ENCODE measurements around the gene PGGHG.

Gene PGGHG

GRCh38 chr11:270451-271318, 18.2 kb upstream of the PGGHG start:
- no peak for FAIRE-seq

GRCh38 chr11:271319-271715, 17.6 kb upstream of the PGGHG start:
- no peak for FAIRE-seq

DNA sequence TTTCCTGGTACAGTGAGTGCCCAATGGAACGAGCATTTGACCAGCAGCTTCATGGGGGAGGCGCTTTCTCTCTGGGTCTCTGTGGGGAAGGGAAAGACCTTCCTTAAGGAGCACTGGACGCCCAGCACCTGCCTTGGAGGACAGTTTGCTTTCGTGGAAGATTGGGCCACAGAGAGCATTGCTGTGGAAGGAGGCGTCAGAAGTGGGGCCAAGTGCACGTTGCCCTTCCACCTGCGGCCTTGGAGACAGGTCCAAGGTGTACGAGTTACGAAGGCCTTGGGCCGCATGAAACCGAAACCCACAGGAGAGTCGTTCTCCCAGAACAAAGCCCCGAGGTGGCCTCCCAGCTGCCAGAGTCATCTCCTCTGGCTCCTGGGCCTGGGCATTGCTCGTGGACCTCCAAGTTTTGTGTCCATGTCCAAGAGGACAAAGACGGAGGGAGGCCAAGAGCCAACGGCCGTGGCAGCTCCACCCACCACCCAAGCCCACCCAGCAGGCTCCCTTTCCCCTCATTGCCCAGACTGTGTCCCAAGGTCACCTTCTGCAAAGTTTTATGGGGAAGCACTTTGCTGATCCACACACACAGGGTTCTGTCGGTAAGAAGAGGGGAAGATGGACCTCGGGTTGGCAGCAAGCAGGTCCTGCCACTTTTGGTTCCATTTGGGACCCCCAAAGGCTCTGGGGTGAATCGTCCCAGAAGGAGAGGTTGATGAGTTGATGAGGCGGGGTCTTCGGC, 16.6 kb upstream of the PGGHG start:
- FAIRE-seq: no peak

DNA sequence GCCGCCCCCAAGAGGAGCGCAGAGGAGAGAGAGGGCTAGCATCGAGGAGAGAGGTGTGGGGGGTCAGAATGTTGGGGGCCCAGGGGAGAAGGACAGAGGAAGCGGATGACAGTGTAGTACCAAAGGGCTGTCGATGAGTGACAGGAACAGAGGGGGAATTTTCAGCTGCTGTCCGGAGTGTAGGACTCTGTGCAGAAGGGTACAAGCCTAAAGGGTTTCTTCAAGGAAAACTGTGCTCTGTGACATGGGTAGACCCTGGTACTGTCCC, 16.1 kb upstream of the PGGHG start:
- no peak for FAIRE-seq

GRCh38 chr11:276219-276618, 12.7 kb upstream of the PGGHG start:
- FAIRE-seq: no peak

- no peak for FAIRE-seq
Measured at GRCh38 chr11:278001-278951, 10.7 kb upstream of the PGGHG start, which contains the start of gene NLRP6. Gene NLRP6, plus strand, starts transcription at chr11:278407. Its CDS starts 163 bp downstream, at chr11:278570.

DNA sequence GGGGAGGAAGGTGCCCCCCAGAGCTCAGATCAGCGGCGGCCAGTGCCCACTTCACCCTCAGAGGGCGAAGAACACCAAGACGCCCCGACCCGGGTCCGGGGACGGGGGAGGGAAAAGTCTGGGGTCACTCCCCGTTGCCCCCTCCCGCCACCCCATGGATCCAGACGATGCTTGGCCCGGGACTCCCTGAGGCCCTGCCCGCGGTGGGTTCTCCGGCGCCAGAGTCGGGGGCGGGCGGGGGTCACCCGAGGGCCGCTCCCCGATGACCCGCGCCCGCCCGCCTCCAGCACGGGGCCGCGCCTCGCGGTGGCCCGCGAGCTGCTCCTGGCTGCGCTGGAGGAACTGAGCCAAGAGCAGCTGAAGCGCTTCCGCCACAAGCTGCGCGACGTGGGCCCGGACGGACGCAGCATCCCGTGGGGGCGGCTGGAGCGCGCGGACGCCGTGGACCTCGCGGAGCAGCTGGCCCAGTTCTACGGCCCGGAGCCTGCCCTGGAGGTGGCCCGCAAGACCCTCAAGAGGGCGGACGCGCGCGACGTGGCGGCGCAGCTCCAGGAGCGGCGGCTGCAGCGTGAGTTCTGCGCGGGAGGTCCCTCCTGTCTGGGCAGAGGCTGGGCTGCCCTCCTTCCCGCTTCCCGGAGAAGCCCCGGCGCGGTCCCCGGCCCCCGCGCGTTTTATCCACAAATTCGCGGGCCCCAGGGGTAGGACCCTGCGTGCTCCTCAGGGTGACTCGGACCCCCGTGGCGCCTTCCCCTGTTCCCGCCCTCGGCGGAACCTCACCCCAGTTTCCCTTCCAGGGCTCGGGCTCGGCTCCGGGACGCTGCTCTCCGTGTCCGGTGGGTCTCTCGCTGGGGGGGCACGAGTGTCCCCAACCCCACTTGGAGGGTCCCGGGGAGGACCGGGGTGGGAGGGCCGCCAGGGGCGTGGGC, 9.6 kb upstream of the PGGHG start:
- FAIRE-seq: no peak

GRCh38 chr11:279966-280705, 8.8 kb upstream of the PGGHG start:
- FAIRE-seq: no peak

DNA sequence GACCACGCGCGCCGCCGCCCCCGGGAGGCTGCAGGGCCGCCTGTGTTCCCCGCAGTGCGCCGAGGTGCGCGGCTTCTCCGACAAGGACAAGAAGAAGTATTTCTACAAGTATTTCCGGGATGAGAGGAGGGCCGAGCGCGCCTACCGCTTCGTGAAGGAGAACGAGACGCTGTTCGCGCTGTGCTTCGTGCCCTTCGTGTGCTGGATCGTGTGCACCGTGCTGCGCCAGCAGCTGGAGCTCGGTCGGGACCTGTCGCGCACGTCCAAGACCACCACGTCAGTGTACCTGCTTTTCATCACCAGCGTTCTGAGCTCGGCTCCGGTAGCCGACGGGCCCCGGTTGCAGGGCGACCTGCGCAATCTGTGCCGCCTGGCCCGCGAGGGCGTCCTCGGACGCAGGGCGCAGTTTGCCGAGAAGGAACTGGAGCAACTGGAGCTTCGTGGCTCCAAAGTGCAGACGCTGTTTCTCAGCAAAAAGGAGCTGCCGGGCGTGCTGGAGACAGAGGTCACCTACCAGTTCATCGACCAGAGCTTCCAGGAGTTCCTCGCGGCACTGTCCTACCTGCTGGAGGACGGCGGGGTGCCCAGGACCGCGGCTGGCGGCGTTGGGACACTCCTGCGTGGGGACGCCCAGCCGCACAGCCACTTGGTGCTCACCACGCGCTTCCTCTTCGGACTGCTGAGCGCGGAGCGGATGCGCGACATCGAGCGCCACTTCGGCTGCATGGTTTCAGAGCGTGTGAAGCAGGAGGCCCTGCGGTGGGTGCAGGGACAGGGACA, 8.0 kb upstream of the PGGHG start:
- no peak for FAIRE-seq

DNA sequence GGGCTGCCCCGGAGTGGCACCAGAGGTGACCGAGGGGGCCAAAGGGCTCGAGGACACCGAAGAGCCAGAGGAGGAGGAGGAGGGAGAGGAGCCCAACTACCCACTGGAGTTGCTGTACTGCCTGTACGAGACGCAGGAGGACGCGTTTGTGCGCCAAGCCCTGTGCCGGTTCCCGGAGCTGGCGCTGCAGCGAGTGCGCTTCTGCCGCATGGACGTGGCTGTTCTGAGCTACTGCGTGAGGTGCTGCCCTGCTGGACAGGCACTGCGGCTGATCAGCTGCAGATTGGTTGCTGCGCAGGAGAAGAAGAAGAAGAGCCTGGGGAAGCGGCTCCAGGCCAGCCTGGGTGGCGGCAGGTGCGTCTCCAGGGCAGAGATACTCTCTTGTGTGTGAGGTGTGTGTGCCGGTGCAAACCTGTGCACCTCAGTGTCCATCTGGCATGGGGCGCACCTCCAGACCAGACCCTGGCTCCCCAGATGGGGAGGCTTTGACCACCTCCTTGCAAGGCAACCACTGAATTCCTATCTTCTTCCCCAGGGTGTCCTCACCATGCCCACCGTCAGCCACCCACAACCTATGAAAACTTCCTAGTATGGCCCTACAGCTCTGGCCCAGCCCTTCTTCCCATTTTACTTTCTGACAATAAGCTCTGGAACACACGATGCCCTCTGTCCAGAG, 7.3 kb upstream of the PGGHG start:
- FAIRE-seq: no peak

- FAIRE-seq: no peak
Measured at GRCh38 chr11:282171-282570, 6.8 kb upstream of the PGGHG start.

DNA sequence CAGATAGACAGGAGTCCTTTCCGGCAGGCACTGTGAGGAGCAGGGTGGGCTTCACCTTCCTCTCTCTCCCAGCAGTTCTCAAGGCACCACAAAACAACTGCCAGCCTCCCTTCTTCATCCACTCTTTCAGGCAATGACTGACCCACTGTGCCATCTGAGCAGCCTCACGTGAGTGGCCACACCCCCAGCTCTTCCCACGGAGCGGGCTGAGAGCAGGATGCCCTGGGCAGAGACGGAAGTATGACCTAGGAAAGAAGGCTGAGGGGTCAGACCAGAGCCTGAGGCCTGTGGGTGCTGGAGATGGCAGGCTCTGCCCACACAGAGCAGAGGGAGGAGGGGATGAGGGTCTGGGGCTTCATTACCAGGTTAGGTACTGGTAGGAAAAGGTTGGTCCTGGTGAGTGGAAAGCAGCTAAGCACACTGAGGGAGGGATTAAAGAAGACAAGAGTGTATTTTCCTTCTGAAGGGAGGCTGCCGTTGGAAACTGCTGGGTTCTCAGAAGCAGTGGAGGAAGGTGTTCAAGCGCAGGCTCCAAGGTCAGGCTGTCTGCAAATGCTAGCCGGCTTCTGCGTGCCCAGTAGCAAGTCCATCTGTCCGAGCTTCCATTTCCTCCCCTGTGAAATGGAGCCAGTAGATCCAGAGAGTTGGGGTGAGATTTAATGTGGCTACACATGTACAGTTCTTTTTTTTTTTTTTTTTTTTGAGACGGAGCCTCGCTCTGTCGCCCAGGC, 6.1 kb upstream of the PGGHG start:
- no peak for FAIRE-seq

DNA sequence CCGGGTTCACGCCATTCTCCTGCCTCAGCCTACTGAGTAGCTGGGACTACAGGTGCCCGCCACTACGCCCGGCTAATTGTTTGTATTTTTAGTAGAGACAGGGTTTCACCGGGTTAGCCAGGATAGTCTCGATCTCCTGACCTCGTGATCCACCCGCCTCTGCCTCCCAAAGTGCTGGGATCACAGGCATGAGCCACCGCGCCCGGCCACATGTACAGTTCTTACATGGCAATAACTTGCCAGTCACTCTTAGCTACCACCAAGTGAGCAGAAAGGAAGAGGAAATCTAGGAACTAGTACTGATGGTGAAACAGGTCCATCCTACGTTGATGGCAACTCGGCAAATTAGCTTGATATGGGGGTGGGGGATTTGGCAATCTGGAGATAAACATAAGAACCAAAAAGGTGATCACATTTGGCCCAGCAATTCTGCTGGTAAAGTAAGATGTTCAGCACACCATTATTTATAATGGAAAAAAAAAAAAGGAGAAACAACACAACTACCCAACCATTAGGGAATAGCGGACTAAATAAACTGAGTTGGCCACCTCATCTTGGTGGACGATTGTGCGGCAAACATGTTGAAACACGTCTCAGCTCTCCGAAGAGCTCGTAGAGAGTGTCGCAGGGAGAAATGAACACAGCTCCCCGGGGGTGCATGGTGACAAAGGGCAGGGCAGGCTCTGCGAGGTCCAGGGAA, 5.4 kb upstream of the PGGHG start:
- no peak for FAIRE-seq

GRCh38 chr11:284105-285020, 4.6 kb upstream of the PGGHG start:
- no peak for FAIRE-seq

GRCh38 chr11:285021-285893, 3.7 kb upstream of the PGGHG start:
- no peak for FAIRE-seq

- FAIRE-seq: no peak
Measured at GRCh38 chr11:285894-286220, 3.1 kb upstream of the PGGHG start.

Data from TTC549 (cell line).